SK-N-SH (cell line): ENCODE results near the gene DCAF11.

Source experiments
- CHD2 ChIP-seq: fragments of 150-350 bp; IDR thresholded peaks from 2 replicates; pipeline ENCODE4 v1.6.1; 2018; ENCODE audit warnings: low read length; ENCODE audit not compliant: partially characterized antibody
- ELF1 ChIP-seq: IDR thresholded peaks from 2 replicates; pipeline ENCODE4 v1.4.0; 2012
- EP300 ChIP-seq, 2 experiments: IDR thresholded peaks; 2 replicates each; pipeline versions ENCODE4 v1.4.0 to v1.6.1; 2012; ENCODE audit warnings: borderline replicate concordance in 1 of 2, low read depth in 1 of 2, low read length in 1 of 2
- JUND ChIP-seq: IDR thresholded peaks from 2 replicates; pipeline ENCODE4 v1.4.0; 2012
- POLR2AphosphoS5 ChIP-seq: IDR thresholded peaks from 2 replicates; pipeline ENCODE4 v1.6.1; 2012; ENCODE audit warnings: low read depth, low read length
- RCOR1 ChIP-seq: fragments of 150-350 bp; IDR thresholded peaks from 2 replicates; pipeline ENCODE4 v1.6.1; 2017; ENCODE audit warnings: antibody characterized with exemption, low read length
- TAF1 ChIP-seq: IDR thresholded peaks from 2 replicates; pipeline ENCODE4 v1.6.1; 2012; ENCODE audit warnings: low read depth, mild to moderate bottlenecking, low read length, moderate library complexity, borderline replicate concordance
- TEAD4 ChIP-seq: IDR thresholded peaks from 2 replicates; pipeline ENCODE4 v1.4.0; 2012; ENCODE audit warnings: mild to moderate bottlenecking, borderline replicate concordance; ENCODE audit not compliant: insufficient read depth
- YY1 ChIP-seq: IDR thresholded peaks from 2 replicates; pipeline ENCODE4 v1.4.0; 2012; ENCODE audit warnings: low read depth, mild to moderate bottlenecking
- TF ChIP-seq, protein P1 (sequence below): fragments of 200-600 bp; sonication (generic); IDR thresholded peaks from 2 replicates; pipeline ENCODE4 v1.6.1; 2017; ENCODE audit warnings: antibody characterized with exemption, mild to moderate bottlenecking, moderate library complexity
- TF ChIP-seq, protein P2 (sequence below): IDR thresholded peaks from 2 replicates; pipeline ENCODE4; 2012
- TF ChIP-seq, protein P3 (sequence below): IDR thresholded peaks from 2 replicates; pipeline ENCODE4 v1.4.0; 2012; ENCODE audit warnings: low read depth

DNA sequence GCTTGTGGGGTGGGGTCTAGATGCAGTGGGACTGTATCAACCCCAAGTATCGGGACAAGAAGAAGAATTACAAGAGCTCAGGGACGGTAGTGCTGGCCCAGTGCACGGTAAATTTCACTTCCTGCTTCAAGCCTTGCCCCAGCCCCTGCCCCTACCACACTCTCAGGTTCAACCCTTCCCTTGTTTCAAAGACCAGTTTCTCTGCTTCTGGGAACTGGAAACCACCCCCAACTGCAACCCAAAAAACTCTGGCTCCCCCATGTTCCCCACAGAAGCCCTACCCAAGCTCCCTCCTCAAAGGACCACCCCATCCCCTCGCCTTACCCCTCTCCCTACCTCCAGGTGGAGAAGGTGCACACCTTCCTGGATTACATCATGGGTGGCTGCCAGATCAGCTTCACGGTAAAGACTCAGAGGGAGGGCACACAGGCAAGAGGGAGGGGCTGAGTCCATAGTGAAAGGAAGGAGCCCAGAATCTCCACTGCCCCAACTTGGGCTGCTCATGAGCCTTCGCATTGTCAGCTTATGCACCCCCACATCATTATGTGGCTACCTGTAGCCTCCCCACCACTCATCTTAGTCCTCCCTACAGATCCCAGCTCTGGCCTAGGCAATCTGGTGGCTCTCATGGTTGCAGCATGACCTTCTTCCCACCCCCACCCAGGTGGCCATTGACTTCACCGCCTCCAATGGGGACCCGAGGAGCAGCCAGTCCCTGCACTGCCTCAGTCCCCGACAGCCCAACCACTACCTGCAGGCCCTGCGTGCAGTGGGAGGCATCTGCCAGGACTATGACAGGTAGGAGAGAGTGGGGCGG, 38.9 kb upstream of the DCAF11 start:
- TF ChIP-seq, protein P1, sequence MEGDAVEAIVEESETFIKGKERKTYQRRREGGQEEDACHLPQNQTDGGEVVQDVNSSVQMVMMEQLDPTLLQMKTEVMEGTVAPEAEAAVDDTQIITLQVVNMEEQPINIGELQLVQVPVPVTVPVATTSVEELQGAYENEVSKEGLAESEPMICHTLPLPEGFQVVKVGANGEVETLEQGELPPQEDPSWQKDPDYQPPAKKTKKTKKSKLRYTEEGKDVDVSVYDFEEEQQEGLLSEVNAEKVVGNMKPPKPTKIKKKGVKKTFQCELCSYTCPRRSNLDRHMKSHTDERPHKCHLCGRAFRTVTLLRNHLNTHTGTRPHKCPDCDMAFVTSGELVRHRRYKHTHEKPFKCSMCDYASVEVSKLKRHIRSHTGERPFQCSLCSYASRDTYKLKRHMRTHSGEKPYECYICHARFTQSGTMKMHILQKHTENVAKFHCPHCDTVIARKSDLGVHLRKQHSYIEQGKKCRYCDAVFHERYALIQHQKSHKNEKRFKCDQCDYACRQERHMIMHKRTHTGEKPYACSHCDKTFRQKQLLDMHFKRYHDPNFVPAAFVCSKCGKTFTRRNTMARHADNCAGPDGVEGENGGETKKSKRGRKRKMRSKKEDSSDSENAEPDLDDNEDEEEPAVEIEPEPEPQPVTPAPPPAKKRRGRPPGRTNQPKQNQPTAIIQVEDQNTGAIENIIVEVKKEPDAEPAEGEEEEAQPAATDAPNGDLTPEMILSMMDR, result no peak
- TF ChIP-seq POLR2AphosphoS5, result no peak
- no peak for TF ChIP-seq TEAD4
- TF ChIP-seq RCOR1, result no peak
- TF ChIP-seq TAF1, result no peak
- TF ChIP-seq YY1, result no peak
- TF ChIP-seq CHD2, result no peak
- TF ChIP-seq, protein P2, sequence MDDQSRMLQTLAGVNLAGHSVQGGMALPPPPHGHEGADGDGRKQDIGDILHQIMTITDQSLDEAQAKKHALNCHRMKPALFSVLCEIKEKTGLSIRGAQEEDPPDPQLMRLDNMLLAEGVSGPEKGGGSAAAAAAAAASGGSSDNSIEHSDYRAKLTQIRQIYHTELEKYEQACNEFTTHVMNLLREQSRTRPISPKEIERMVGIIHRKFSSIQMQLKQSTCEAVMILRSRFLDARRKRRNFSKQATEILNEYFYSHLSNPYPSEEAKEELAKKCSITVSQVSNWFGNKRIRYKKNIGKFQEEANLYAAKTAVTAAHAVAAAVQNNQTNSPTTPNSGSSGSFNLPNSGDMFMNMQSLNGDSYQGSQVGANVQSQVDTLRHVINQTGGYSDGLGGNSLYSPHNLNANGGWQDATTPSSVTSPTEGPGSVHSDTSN, result no peak
- no peak for TF ChIP-seq EP300 (IDR thresholded peaks at IDR 0.05; ENCODE audit: borderline replicate concordance in 1 of 2, low read depth in 1 of 2, low read length in 1 of 2)
- TF ChIP-seq, protein P3, sequence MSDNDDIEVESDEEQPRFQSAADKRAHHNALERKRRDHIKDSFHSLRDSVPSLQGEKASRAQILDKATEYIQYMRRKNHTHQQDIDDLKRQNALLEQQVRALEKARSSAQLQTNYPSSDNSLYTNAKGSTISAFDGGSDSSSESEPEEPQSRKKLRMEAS, result no peak
- TF ChIP-seq JUND, result no peak
- no peak for TF ChIP-seq ELF1
